ENCODE measurements around the gene LHFPL3. TPM values are rescaled to one million over a fixed set of nuclear protein-coding genes. Genes with fewer than 3 reads are reported as not detected.
A peak's percentile ranks its signal among the peaks of the same experiment; 100 is the strongest.

LHFPL3 gene
- total and polyA plus RNA-seq, 2 experiments from 2014 or later = not detected

GRCh38 chr7:104327534-104327933 lies 869 bp upstream of the LHFPL3 start:
- H3K27ac ChIP-seq = no peak overlapping the region
- no peaks in the 10 kb centered on the region for H3K9me3 ChIP-seq (ENCODE audit: low read depth)
- peaks cover 8% of the 10 kb centered on the region for H3K4me1 ChIP-seq (ENCODE audit: low read depth)
- TF ChIP-seq, protein P1, sequence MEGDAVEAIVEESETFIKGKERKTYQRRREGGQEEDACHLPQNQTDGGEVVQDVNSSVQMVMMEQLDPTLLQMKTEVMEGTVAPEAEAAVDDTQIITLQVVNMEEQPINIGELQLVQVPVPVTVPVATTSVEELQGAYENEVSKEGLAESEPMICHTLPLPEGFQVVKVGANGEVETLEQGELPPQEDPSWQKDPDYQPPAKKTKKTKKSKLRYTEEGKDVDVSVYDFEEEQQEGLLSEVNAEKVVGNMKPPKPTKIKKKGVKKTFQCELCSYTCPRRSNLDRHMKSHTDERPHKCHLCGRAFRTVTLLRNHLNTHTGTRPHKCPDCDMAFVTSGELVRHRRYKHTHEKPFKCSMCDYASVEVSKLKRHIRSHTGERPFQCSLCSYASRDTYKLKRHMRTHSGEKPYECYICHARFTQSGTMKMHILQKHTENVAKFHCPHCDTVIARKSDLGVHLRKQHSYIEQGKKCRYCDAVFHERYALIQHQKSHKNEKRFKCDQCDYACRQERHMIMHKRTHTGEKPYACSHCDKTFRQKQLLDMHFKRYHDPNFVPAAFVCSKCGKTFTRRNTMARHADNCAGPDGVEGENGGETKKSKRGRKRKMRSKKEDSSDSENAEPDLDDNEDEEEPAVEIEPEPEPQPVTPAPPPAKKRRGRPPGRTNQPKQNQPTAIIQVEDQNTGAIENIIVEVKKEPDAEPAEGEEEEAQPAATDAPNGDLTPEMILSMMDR (IDR thresholded peaks at IDR 0.05; ENCODE audit: low read depth, low read length) = no peak
- no peaks in the 10 kb centered on the region for H3K36me3 ChIP-seq
- peaks cover 91% of the 10 kb centered on the region for H3K27me3 ChIP-seq
- no peak overlapping the region for H3K4me3 ChIP-seq
- no peak for DNase-seq (ENCODE audit: low read depth in 1 of 2, low spot score in 1 of 2)

DNA sequence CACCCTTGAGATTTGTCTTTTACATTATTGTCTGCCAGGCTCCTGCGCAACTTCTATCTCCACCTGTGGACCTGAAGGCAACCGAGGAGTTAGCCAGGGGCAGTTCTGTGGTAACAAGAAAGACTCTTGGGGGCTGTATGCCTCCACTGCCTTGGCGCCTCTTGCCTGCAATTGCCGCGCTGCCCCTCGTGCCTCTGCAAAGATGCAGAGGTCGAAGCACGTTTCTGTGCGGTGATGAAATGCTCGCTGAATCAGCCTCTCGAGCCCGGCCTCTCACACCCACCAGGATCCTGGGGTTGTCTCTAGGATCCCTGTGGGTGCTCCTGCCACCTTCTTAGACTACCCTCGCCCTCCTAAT lies 486 bp upstream of the LHFPL3 start:
- Histone ChIP-seq H3K36me3 (no peaks in the 10 kb centered on the region), H3K27ac (no peak overlapping the region), H3K27me3 (peaks cover 94% of the 10 kb centered on the region), H3K4me3 (peak overlapping the region; percentile 26), H3K9me3 (ENCODE audit: low read depth) (no peaks in the 10 kb centered on the region), H3K4me1 (ENCODE audit: low read depth) (peaks cover 8% of the 10 kb centered on the region)
- DNase-seq (ENCODE audit: low read depth in 1 of 2, low spot score in 1 of 2) = peak in 1 of 2 donors; percentile 7
- TF ChIP-seq, protein P1 (IDR thresholded peaks at IDR 0.05; ENCODE audit: low read depth, low read length) = no peak

DNA sequence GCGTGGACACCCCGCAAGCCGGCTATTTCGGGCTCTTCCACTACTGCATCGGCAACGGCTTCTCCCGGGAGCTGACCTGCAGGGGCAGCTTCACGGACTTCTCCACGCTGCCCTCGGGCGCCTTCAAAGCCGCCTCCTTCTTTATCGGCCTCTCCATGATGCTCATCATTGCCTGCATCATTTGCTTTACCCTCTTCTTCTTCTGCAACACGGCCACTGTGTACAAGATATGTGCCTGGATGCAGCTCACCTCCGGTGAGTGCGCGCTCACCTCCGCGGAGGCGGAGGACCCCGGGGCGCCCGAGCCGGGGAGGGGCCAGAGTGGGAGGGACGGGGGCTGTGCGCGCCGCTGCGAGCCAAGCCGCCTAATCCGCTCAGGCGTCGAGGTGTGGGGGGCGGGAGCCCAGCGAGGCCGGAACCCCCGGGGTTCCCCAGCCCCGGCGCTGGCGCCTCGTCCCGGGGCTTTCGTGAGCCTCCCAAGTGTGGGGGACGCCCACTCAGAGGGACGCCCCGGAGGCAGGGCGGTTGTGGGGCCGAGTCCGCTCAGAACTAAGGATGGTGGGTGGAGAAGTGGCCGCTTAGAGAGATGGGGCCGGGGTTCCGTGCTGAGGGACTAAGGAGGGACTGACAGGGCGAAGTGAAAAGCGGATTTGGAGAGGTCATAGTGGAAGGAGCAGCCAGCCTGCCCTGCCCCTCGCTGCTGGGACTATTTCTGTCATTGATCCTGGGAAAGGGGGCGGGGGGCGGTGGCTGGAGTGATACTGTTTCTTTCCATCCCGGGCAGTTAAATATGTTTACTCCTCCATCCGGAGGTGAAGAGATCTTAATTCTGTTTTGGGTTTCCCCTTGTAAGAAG lies 795 bp downstream of the LHFPL3 start:
- Histone ChIP-seq H3K4me1 (ENCODE audit: low read depth) (peaks cover 8% of the 10 kb centered on the region), H3K27me3 (peaks cover 95% of the 10 kb centered on the region), H3K27ac (no peak overlapping the region), H3K4me3 (peak overlapping the region; percentile 26), H3K9me3 (ENCODE audit: low read depth) (no peaks in the 10 kb centered on the region), H3K36me3 (no peaks in the 10 kb centered on the region)
- TF ChIP-seq, protein P1 (IDR thresholded peaks at IDR 0.05; ENCODE audit: low read depth, low read length) = no peak
- peak in 1 of 2 donors; percentile 2 for DNase-seq (ENCODE audit: low read depth in 1 of 2, low spot score in 1 of 2)

- Histone ChIP-seq H3K4me1 (ENCODE audit: low read depth) (no peaks in the 10 kb centered on the region), H3K27me3 (peaks cover 3% of the 10 kb centered on the region), H3K9me3 (ENCODE audit: low read depth) (no peaks in the 10 kb centered on the region), H3K27ac (no peak overlapping the region), H3K36me3 (no peaks in the 10 kb centered on the region), H3K4me3 (no peak overlapping the region)
- TF ChIP-seq, protein P1 (IDR thresholded peaks at IDR 0.05; ENCODE audit: low read depth, low read length) = no peak
- DNase-seq (ENCODE audit: low read depth in 1 of 2, low spot score in 1 of 2) = peak in 1 of 2 donors; percentile 54
Observed at GRCh38 chr7:104341546-104341945, 13.1 kb downstream of the LHFPL3 start.

GRCh38 chr7:104352736-104353135 lies 24.3 kb downstream of the LHFPL3 start:
- Histone ChIP-seq H3K36me3 (no peaks in the 10 kb centered on the region), H3K27me3 (no peaks in the 10 kb centered on the region), H3K27ac (no peak overlapping the region), H3K4me3 (no peak overlapping the region), H3K4me1 (ENCODE audit: low read depth) (no peaks in the 10 kb centered on the region), H3K9me3 (ENCODE audit: low read depth) (no peaks in the 10 kb centered on the region)
- TF ChIP-seq, protein P1 (IDR thresholded peaks at IDR 0.05; ENCODE audit: low read depth, low read length) = no peak
- DNase-seq (ENCODE audit: low read depth in 1 of 2, low spot score in 1 of 2) = no peak
